Measurements from ENCODE around the gene MPRIP.
"Not testable (repeated sequence)": the region's sequence is repeated elsewhere in the genome, so short reads cannot be mapped to it uniquely, and the experiment has no call there.

MPRIP gene

GRCh38 chr17:17179371-17179827 lies 137.1 kb downstream of the MPRIP start:
- in situ Hi-C loops (cut with MboI; ENCODE audit: low sequenced_read_pairs) = no loop called here

DNA sequence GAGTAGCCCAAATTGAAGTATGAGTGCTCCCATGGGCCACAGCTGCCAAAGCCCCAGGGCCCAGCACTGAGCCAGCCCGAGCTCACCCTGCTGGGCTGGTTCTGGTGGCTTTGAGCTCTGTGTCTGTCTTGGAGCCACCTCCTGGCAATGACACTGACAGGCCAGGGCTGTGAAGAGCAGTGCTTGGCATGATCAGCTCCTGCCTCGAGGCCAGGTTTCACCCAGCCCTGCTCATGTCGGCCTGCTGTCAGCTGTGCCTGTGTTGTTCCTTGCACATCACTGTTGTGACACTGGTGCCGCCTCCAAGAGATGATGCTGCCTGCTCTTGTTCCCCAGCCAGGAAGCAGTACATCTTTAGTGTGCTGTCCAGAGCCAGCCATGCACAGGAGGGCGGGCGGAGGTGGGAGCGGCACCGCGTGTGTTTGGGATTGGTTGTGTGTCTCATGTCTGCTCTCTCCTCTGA lies 137.9 kb downstream of the MPRIP start:
- in situ Hi-C loops (cut with MboI; ENCODE audit: low sequenced_read_pairs) = no loop called here

DNA sequence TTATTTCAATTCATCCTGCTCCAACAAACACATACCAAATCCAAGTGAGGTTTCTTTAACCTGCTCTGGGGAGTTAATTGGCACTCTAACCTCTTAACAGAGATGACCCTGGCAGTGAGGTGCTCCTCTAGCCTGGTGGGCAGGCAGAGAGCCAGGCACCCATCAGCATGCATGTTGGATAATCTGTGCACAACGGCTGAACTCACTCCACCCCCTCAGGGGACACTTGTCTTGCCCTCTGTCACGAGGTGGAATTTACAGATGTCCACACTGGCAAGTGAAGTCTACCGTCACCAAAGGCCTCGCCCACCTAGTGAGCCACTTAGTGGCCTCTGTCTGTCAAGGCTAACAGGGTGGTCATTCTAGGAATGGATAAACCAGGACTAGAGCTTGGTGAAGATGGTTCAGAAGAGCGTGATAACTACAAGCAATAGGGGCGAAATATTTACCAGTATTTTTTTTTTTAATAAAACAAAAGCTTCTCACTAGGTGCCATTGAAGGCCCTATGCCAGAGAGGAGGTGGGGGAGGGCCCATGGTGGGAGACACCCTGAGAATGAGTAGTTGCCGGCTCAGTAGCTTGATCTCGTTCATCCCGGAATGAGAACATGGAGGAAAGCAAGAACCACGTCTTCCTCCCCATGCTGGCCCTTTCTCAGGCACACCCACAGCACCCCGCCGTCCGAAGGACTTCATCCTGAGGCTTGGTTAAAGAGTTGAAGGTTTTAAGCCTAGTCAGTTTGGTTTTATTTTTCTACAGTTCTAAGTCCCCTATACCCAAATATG lies 138.7 kb downstream of the MPRIP start:
- in situ Hi-C loops (cut with MboI; ENCODE audit: low sequenced_read_pairs) = no loop called here

GRCh38 chr17:17181666-17182597 lies 139.7 kb downstream of the MPRIP start:
- in situ Hi-C loops (cut with MboI; ENCODE audit: low sequenced_read_pairs) = no loop called here

DNA sequence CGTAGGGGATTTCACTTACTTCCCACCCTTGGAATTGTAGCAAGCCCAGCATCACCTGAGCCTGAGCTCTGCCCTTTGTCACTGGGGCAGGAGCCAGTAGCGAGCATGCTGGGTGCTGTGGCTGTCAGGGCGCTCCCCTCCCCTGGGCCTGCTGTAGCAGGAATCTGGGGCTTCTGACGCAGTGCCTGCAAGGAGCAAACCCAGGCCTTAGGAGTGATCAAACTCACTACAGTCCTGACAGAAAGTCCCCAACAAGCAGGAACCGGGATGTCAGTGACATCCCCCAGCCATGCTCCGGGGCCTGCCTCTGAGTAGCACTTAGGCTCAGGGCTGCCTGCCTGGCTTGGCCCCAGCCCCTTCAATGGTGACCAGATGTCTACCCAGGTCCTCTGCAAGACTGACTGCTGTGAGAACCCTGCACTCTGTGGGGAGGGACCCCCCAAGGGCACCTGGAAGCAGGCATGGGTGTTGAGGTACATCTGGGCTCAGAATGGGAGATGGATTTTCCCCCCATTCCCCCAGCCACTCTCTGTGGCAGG lies 140.4 kb downstream of the MPRIP start:
- in situ Hi-C loops (cut with MboI; ENCODE audit: low sequenced_read_pairs) = no loop called here

- in situ Hi-C loops (cut with MboI; ENCODE audit: low sequenced_read_pairs) = no loop called here
Measured at GRCh38 chr17:17183744-17184143, 141.5 kb downstream of the MPRIP start.

- in situ Hi-C loops (cut with MboI; ENCODE audit: low sequenced_read_pairs) = not testable (repeated sequence)
Measured at GRCh38 chr17:17184985-17185757, 142.9 kb downstream of the MPRIP start.

DNA sequence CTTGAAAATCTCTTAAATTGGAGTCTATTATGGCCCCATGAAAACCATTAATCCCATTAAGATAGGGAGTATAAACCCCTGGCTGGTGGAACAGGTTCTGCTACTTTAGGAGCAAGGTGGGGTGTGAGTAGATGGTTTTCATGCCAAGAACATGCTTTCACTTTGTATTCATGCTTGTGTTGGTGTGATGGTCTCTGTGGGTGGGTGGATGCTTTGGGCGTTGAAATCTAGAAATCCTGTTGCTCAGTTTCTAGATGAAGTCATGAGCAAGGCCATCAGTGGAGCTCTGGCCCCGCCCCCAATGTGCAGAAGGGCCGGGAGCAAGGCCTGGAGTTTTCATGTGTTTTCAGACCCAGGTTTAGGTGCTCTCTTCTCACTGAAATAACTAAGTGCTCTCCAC lies 143.8 kb downstream of the MPRIP start:
- in situ Hi-C loops (cut with MboI; ENCODE audit: low sequenced_read_pairs) = no loop called here

DNA sequence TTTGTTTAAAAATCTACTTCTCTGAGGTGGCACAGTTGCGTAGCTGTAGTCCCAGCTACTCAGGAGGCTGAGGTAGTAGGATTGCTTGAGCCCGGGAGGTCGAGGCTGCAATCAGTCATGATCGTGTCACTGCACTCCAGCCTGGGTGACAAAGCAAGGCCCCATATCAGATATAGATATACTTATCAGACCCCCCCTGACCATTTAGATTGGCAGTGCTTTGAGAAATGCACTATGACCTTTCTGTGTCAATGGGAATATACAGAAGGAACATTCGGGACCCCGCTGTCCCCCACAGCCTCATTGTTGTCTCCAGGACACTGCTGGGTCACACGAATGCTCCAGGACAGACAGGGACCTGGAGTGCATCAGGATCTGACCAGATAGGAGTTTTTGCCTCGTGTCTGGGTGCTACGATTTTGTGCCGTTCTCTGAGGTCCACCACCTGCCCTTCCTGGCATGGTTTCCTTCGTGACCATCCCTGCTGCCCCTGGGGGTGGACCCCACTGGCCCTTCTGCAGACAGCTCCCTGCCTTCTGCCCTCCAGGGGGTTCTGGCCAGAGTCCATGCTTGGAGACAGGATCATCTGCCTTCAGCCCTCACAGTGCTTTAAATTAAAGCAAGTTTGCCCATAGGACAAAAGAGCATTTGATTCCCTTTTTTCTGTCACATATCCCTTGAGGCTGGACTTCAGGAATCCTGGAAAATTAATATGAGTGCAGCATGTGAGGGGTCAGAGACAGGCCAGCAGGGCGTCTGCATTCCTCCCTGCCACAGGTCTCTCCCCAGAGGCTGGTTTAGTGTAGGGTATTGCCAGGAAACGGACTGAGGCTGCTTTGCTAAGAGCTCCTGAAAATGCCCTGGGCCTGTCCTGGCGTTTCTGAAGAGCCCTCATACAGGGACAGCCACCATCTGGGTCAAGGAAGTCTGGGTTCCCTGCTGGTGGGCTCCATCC lies 144.6 kb downstream of the MPRIP start:
- in situ Hi-C loops (cut with MboI; ENCODE audit: low sequenced_read_pairs) = no loop called here

GRCh38 chr17:17188586-17188985 lies 146.3 kb downstream of the MPRIP start:
- in situ Hi-C loops (cut with MboI; ENCODE audit: low sequenced_read_pairs) = no loop called here

DNA sequence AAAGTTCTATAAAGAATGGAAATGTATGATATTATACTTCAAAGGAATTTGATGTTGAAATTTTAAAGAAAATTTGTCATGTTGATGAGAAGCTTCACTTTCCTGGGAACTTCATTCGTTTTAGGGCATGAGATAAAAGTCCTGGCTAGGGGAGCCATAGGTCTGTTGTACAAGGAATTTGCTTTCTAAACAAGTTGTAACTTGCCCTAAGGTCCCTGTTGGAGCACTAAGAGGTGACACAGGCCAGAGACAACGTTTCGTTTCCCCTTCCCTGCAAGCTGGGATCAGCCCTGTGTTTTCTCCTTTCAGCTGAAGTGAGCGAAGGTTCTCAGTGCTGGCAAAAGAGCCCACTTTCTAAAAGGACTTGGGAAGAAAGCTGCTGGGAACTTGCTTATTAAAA lies 147.3 kb downstream of the MPRIP start:
- in situ Hi-C loops (cut with MboI; ENCODE audit: low sequenced_read_pairs) = no loop called here

GRCh38 chr17:17190188-17190587 lies 147.9 kb downstream of the MPRIP start:
- in situ Hi-C loops (cut with MboI; ENCODE audit: low sequenced_read_pairs) = no loop called here

DNA sequence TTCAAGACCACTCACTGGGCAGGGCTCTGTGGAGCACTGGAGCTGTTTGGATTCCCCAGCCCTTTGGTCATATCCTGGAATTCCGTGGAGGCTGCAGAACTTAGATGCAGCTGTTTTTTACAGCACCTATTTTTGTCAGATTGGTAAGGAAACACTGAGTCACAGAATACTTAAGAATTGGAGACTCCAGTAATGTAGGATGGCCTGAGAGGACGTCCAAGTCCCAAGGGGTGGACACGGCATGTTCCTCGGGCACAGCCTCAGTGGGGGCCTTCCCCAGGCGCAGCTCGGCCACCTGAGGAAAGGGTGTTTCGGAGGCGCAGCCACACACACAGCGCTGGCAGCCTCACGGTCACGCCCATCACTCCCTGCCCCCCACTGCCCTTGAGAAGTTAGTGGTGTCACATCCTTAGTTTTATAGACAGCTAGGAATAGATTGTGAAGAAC lies 149.1 kb downstream of the MPRIP start:
- in situ Hi-C loops (cut with MboI; ENCODE audit: low sequenced_read_pairs) = no loop called here

DNA sequence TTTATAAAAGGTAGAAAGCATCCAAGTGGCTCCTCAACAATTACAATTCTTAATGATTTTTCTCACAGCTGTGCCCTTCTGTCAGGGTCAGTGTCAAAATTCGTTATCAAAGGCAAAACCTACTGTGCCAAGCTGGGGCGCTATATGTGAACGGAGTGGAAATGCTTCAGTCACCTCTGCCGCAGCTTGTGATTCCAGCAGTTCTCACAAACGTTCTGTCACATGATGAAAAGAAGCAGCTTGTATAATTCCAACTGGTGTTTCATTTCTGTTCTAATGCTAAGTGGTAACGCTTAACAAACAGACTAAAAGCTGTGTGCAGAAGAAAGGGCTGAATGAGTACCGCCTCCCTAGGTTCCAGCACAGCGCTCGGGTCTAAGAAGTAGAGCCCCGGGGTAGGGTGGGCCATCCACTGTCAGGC lies 149.7 kb downstream of the MPRIP start:
- in situ Hi-C loops (cut with MboI; ENCODE audit: low sequenced_read_pairs) = no loop called here

- in situ Hi-C loops (cut with MboI; ENCODE audit: low sequenced_read_pairs) = not testable (repeated sequence)
Measured at GRCh38 chr17:17195466-17195865, 153.2 kb downstream of the MPRIP start.

DNA sequence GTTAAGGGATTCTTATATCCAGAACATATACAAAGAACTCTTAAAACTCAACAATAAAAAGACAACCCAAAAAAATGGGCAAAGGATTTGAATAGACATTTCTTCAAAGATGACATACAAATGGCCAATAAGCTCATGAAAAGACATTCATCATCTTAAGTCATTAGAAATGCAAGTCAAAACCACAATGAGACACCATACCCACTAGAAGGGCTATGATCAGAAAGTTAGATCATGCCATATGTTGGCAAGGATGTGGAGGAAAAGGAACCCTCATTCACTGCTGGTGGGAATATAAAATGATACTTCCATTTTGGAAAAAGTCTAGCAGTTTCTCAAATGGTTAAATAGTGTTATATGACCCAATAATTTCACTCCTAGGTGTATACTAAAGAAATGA lies 154.5 kb downstream of the MPRIP start:
- in situ Hi-C loops (cut with MboI; ENCODE audit: low sequenced_read_pairs) = no loop called here

DNA sequence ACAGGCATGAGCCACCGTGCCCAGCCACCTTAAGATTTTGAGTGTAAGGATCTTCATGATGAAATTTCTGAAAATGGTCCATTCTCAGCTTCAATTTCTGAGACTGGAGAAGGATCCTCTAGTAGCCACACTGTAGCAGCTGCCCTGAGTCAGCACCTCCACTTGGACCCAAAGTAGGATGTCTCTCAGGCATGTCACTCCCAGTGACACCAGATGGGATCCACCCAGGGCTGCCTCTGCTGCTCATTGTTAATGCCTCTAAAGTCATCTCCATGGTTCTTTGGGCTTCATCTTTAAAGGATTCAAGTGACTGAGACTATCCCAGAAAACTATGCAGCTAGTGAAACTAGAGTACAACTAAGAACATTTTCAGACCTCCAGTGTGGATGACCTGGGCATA lies 156.0 kb downstream of the MPRIP start:
- in situ Hi-C loops (cut with MboI; ENCODE audit: low sequenced_read_pairs) = no loop called here

DNA sequence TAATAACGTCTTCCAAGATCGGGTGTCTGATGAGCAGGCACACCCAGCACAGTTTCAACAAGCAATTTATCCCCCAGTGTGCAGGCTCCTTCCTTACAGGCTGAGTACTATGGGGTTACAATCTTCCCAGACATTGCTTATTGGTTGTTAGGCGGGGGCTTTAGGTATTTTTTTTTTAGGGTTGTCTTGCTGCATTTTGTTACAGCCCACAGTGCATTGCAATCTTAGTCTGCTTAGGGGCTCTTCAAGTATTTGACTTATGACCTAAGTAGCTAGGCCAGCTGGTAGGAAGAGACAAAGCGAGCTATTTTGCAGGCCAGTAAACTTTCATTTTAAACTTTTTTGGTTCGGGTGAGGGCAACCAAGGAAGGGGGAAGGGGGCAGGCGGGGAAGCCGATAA lies 158.1 kb downstream of the MPRIP start:
- in situ Hi-C loops (cut with MboI; ENCODE audit: low sequenced_read_pairs) = no loop called here

- in situ Hi-C loops (cut with MboI; ENCODE audit: low sequenced_read_pairs) = no loop called here
Measured at GRCh38 chr17:17200831-17201230, 158.6 kb downstream of the MPRIP start.

DNA sequence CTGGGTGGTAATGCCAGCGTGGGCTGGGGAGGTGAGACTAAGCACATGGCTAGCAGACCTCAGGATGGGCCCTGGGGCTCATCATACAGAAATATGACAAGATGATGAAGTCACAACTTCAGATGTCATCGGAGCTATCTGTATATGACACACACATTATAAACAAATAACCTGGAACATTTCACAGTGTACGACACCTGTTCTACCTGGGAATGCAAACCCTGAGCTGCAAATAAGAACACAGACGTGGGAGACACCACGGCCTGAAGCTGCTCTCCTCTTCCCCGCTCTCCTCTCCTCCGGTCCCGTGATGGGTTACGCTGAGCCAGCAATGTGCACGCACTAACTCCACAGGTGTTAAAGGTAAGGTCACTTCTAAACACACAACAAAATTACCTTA lies 159.0 kb downstream of the MPRIP start:
- in situ Hi-C loops (cut with MboI; ENCODE audit: low sequenced_read_pairs) = no loop called here

Data from HL-60/S4 (cell line).